Amniotic stem cell (primary cell): Measurements from ENCODE around the gene DGAT2.
A peak's percentile ranks its signal among the peaks of the same experiment; 100 is the strongest.

Experiments used
- DNase-seq: peaks from one replicate; lab custom pipeline; 2025; lab: John Stamatoyannopoulos, UW

DGAT2 gene

DNA sequence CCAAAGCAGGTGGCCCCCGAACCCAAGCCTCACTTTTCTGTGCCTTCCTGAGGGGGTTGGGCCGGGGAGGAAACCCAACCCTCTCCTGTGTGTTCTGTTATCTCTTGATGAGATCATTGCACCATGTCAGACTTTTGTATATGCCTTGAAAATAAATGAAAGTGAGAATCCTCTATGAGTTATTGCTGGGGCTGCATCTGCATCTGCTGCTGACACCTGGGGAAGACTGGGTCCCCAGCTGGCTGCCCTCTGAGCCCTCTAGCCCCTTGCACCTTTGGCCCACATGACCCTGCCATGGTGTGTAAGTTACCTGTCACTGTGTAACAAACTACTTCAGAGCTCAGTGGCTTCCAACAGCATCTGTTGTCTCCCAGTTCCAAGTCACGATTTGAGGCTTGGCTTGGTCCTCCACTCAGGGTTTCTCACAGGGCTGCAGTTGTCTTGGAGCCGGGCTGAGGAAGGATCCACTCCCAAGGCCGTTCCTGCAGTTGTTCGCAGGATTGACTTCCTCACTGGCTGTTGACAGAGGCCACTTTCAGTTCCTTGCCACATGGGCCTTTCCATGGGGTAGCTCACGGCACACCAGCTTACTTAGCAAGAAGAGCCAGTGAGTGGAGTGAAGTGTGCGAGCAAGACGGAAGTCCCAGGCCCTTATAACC, 32.9 kb downstream of the DGAT2 start:
- DNase-seq, result no peak

DNA sequence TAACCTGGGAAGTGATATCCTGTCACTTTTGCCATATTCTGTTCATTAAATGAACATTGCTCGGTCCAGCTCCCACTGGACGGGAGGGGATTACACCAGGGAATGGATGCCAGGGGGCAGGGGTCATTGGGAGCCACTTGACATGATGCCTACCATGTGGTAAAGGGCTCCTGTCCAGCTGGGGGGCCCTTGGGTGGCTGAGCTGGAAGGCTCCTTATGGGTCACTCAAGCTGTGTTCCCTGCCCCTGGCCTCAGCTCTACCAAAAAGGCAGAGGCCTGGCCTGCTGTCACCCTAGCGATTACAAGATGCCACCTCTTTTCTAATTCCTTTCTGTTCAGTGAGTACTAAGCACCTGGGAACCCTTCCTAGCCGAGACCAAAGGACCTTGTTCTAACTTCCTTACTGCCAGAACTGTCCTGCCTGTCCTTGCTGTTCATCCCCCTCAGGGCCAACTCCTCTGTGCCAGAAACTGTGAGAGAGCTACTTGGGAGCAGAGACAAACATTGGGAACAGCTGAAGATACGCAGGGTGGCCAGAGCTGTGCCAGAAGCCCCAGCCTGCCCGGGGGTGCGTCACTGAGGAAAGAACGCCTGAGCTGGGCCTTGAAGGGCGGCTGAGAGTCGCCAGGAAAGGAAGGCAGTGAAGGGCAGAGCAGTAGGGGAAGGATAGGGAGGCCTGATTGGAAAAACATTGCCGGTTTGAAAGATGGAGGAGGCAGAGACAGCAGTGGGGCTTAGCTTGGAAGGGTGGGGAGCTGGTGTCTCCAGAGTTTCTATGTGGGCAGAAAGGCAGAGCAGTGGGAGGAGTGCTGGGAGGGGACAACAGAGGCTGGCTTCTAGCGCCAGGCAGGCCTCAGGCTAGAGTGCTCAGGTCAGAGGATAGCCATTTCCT, 33.7 kb downstream of the DGAT2 start:
- DNase-seq, result no peak

DNA sequence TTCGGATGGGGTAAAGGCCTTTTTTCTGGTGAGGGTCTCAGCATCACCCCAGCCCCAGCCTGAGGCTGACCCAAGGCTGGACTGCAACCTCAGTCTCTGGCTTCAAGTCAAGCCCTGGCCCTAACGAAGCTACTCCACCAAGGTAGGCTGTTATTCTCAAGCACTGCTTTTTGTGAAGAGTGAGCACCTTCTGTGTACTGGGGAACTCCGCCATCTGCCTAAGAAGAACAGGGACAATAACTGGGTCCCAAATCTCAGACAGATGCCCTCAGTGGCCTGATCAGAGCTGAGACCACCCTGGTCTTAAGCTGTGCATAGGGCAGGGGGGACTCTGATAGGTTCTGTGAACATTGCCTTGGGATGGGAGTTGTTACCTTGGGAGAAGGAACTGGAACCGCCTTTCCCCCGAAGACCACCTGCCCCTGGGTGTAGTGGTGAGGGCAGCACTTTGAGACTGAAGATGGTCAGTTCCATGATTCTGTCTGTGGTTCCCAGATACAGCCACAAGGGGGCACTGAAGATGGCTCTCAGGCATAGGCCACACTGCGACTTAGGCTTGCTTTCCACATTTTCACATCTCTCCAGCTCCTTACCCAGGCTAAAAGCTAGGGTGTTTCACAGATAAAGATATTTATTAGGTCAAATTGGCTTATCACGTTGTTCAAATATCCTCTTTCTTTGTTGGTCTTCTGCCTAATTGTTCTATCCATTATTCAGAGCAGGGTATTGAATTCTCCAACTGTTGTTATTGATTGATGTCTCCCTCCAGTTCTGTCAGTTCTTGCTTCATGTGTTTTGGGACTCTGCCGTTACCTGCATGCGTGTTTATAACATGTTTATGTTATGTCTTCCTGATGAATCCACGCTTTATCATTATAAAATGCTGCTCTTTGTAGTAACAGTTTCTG, 34.6 kb downstream of the DGAT2 start:
- peak; percentile 44 for DNase-seq

DNA sequence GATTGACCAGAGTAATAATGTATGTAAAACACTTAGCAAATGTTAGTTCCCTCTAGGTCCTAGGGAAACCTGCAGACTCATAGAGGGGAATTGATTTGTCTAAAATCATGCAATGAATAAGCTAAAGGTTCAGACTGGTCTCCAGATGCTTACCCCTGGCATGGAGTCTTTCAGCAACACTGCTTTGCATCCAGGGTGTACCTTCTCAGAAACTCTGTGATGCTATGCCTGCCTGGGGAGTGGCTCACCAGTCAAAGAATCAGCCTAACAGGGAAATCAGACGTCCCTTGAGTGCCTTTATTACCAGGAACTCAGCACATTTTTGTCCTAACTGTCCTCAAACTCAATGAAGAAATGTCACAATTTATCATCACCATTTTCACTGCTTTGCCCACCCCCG, 40.5 kb downstream of the DGAT2 start:
- no peak for DNase-seq

DNA sequence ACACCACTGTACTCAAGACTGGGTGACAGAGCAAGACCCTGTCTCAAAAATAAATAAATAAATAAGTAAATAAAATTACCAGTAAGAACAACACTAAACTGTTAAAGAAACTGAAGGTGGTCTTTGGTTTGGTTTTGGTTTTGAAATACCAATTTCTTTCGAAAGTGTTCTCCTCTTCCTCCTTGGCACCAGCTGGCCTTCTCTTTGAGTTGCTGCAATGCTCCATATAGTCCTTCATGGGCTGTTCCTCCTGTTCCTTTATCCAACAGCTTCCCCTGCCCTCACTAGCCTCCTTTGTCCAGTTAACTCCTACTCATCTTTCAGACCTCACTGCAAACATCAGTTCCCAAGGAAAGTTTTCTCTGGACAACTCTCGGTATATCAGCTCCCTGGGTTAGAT, 41.4 kb downstream of the DGAT2 start:
- DNase-seq, result no peak

DNA sequence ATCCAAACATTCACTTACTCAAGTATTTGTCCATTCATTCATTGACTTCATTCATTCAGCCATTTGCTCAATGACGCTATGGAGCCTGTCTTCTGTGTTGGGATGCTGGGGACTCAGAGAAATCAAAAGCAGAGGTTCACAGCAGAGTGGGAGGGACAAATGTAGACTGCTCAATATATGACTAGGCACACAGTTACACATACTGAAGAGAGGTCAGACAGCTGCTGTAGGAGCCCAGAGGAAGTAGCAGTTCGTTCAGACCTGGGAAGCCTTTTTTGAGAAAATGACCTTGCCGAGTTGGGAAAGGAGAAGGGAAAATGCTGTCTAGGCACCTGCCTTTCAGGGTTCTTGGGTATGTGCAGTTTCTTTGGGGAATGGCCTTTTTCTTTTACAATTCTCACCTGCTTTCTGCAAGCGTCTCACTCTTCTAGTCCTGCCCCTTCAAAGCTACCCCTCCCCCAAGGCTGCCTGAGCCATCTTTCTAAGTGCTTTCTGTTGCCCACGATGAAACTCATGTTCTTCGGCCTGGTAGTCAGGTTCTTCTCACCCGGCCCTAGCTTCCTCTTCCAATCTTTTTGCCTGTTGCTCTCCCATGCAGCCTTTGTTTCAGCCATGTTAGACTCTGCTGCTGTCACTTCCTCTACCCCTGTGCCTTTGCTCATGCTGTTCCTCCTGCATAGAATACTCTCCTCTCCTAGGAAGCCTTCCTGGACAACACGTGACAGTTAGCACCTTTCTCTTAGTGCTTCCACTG, 42.2 kb downstream of the DGAT2 start:
- DNase-seq, result no peak

DNA sequence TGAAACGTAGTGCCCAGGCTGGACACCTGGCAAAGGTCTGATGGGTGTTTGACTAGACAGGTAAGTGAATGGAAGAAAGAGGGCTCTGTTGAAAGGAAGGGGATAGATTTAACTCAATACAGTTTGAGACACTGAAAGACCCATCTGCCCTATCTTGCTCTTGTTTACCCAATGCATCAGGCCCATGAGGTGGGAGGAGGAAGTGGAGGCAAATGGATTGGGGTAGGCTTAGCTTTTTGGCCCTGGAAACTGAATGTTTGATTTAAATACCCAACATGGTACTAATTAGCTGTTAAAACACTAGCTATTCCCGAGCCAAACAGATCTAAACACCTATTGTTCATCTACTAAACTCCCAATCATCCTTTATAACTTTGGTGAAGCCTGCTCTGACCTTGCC, 42.9 kb downstream of the DGAT2 start:
- DNase-seq, result no peak

DNA sequence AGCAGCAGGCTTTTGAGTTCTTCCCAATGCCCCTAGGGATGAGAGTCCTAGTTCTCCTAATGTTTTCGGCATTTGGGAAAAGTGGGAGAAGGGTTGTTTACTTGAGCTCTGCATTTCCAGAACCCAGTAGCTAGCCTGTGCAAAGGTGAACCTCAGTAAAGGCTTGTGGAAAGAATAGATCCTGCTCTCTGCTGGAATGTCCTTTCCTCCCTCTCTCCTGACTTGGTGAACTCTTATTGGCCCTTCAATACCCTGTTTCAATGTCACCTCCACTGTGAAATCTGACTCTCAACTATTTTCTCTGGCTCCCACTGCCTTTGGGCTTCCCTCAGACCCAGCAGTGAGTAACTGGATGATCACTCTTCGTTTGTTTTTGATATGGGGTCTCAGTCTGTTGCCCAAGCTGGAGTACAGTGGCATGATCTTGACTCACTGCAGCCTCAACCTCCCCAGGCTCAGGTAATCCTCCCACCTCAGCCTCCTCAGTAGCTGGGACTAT, 44.0 kb downstream of the DGAT2 start:
- no peak for DNase-seq

DNA sequence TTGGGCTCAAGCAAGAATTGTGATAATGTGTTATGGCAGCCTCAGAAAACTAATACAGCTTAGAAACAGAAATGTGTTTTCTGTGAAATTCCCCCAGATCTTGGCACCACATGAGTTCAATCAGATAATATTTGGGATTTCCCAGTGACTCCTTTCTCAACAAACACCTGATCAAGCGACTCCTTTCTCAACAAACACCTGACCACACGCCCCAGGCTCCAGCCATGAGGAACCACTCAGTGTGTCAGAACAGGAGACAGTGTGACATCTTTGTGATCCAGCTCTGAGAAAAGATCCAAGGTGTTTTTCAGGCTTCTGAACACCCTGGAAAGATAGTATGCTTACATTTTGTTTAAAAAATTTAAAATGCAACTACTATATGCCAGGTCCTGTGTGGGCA, 44.5 kb downstream of the DGAT2 start:
- no peak for DNase-seq

DNA sequence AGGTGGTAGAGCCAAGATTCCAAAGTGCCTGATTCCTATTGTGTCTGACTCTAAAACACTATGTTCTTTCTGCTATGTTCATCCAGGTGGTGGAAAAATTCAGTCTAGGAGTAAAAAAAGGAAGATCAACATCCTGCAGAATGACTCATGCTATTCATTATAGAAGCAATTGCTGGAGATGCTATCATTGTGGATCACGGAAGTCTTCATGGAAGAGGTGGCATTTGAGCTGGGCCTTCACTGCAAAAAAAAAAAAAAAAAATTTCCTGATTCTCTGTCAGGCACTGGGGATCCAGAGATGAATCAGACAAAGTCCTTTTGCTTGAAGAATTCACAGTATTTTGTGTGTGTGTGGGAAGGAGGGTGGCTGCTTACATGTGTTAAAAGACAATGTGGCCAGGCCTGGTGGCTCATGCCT, 45.1 kb downstream of the DGAT2 start:
- DNase-seq, result no peak

DNA sequence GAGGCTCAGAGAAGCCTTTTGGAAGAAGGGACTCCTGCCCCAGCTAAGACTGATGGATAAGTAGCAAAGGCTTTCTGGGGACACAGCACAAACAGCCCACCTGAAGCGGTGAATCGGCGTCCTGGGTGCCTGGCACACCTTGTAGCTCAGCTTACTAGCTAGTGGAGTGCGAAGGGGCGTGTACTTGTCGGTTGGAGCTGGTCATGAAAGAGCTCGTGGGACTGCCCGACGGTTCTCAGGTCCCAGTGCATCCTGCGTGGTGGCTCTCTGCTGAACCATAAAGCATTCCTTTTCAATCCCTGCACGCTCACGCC, 45.7 kb downstream of the DGAT2 start:
- peak; percentile 80 for DNase-seq

DNA sequence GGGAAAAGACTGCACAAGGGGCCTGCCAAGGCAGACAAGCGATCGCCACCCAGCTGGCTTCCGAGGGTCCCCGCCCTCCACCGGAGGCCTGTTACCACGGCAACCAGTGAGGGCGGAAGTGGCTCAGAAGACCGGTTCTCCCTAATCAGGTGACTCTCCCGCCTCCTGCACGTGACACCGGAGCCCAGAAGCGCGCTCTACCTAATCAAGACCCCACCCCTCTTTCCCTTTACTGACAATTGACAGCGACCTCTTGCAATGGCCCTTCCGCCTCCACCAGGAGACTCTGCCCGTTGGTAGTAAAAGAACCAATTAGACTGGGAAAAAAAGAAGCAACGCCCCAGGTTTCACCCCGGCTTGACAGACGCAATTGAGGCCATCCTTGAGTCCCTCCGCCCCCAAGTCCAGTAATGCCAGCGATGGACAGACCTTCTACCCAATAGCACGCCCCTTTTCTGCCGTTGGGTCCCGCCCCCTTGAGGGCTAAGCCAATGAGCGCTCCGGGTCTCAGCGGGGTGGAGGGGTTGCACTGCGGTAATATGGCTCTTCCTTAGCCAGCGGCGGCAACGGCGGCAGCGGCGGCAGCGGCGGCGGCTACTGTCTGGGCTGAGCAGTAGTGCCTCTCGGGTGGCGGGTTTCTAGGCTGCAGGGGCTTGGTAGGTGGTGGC, 46.2 kb downstream of the DGAT2 start, which contains the start of gene UVRAG:
Gene UVRAG, plus strand, starts transcription at position 534 of the 668 bp plus-strand sequence. CDS start 198 bp downstream, outside the sequence.
- peak; percentile 100 for DNase-seq

DNA sequence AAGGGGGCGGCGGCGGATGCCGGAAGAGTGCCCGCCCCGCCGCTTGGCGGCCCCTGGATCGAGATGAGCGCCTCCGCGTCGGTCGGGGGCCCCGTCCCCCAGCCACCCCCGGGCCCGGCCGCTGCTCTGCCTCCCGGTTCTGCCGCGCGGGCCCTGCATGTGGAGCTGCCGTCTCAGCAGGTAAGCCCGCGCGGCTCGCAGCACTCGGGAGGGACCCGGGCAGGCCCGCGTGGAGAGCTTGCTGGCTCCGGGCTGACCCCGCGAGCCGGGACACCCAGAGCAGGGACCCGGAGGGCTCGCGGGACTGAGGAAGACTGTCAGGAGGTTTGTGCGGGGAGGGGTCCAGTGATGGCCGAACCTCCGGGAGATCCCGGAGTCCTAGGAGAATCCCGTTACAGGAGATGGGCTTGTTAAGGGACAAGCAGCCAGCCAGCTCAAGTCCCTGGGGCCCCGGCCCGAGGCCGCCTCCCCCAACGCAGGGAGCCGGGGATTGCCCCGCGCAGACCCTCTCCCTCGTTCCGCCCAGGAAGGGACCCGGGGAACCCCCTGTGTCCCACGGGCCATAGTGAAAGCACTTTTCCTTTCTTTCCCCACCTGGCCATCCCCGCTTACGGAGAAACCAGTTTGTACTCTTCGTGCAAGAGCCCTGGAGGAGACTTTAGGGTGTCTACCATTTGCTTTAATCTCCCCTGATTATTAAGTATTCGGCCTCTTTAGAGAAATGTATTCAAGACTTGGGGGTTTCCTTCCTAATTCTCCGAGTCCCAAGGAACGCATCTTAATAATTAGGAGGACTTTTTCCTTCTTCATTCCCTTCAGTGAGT, 47.0 kb downstream of the DGAT2 start:
- no peak for DNase-seq

DNA sequence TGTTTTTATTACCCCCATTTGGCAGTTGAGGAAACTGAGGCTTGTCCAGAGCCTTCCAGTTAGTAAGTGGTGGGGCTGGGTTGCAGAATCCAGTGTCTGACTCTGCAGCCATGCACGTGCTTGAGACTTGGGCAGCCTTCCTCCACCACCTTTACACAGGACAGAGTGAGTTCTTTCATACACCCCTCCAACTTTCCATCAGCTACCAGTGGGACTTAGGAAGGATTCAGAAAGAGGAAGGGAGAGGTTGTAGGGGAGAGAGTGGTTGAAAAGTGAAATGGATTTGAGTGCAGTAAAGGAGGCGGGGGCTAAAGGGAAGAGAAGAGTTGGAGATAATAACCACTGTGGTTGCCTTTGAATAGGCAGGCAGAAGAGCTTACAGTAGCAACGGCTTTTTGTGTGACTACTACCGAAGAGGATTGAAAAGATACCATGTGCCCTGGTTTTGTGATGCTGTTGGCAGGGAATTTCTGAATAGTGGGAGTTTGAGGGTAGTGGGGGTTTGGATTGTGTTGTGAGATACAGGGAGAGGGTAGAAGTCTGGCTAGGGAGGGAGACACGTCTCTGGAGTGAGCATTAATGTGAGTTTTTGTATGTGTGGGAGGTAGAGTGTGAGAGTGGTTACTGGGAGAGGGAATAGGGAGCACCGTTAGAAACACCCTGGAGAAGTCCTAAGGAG, 48.1 kb downstream of the DGAT2 start:
- DNase-seq, result no peak

DNA sequence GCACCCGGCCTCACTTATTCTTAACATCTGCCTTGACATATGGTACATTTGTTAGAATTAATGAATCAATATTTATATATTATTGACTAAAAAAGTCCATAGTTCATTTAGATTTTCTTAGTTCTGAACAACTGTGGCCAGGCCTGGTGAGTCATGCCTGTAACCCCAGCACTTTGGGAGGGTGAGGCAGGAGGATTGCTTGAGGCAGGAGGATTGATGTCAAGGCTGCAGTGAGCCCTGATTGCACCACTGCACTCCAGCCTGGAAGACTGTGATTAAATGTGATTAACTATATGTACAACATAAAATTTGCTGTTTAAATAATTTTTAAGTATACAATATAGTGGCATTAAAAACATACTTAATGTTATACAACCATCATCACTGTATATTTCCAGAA, 52.1 kb downstream of the DGAT2 start:
- DNase-seq, result no peak

DNA sequence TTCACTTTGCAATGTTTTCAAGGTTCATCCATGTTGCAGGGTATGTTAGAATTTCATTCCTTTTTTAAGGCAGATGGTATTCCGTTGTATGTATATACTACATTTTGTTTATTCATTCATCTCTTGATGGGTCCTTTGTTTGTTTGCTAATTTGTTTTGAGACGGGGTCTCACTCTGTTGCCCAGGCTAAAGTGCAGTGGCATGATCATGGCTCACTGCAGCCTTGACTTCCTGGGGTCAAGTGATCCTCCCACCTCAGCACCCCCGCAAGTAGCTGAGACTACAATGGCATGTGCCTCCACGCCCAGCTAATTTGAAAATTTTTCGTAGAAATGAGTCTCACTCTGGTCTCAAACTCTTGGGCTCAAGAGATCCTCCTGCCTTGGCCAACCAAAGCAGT, 52.6 kb downstream of the DGAT2 start:
- DNase-seq, result no peak

DNA sequence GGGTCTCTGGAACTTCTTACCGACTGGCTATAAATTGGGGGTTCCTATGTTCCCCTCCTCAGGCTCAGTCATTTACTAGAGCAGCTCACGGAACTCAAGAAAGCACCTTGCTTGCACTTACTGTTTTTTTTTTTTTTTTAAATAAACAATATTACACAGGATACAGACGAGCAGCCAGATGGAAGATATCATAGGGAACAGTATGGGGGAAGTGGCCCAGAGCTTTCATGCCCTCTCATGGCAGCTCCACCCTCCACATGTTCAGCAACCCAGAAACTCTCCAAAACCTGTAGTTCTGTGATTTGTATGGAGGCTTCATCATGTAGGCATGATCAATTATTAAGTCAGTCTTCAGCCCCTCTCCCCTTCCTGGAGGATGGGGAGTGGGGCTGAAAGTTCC, 54.0 kb downstream of the DGAT2 start:
- DNase-seq, result no peak

DNA sequence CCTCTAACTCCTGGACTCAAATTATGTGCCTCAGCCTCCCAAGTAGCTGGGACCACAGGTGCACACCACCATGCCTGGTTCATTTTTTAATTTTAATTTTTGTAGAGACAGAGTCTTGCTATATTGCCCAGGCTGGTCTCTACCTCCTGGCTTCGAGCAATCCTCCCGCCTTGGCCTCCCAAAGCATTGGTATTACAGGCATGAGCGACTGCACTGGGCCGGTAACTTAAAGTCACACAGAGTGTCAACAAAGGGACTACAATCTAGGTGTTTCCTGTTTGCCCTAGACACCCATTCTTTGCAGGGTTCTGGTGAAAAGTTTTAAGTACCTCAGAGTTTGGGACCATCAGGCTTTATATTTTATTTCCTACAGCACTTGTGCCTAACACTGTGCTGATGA, 54.8 kb downstream of the DGAT2 start:
- DNase-seq, result no peak

DNA sequence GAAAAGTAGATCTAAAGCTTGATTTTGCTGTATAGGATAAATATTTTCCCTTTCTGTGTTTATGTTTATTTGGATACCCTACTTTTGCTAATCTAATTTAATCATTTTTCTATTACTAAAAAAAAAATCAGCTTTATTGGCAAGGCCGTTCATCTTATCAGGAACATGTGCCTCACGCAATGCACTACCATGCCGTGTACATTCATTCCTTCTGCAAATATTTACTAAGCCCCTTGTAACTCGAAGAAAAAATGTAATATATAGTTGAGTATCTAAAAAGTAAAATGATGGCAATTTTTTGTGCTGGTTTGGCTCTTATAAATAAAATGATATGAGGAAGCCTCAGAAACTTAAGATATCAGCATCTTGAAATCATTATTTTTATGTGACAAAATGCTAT, 55.4 kb downstream of the DGAT2 start:
- no peak for DNase-seq
